Kidney capillary endothelial cell (primary cell): ENCODE measurements around the gene MEOX2.

Source experiments
- DNase-seq: peaks from one replicate; pipeline ENCODE4 v3.0.0-alpha.2; 2018; ENCODE audit warnings: low spot score

MEOX2 gene

GRCh38 chr7:15610503-15610902, 76.0 kb downstream of the MEOX2 start:
- no peak for DNase-seq

DNA sequence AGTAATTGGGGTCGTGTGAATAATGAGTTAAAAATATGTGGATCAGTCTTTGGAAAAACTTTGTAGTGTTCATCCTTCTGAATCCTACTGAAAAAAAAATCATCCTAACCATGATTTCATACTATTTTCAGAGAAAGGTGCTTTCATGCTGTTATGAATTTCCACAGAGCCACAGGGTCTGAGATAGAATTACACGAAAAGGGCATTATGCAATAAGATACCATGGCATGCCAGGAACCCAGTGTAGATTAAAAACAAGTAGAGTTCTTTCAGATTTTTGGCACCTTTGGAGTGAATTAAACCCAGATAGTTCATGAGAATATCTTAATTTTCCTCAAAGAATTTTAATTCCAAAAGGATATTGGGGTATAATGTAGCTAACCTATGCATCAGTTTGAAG, 77.2 kb downstream of the MEOX2 start:
- DNase-seq = no peak

DNA sequence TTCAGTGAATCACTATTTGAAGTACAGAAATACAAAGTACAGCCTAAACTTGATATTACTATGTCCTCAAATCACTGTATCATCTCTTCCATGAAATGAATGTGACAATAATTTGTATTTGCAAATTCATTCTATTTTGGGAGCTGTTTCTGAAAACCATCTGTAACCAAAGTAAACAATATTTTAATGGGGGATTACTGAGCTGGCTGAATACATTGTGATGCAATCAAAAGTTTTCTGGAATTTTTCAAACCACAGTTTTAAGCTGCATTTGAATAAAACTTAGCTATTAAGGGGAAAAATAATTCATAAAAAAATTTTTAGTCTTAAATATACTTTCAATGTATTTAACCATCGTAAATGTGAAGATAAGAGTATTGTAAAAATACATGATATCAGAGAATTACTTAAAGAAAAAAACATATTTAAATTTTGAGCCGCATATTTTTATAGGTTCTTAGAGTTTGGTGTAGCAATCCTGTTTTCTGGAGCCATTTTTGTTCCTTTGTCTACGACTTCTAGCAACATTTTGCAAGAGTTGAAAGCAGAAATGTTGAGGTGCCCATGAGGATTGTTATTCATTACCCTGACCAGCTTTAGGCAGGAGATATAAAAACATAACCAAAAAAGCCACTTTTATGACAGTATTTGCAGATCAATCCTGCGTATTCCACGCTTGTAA, 78.8 kb downstream of the MEOX2 start:
- DNase-seq = no peak

GRCh38 chr7:15606561-15606960, 79.9 kb downstream of the MEOX2 start:
- no peak for DNase-seq

DNA sequence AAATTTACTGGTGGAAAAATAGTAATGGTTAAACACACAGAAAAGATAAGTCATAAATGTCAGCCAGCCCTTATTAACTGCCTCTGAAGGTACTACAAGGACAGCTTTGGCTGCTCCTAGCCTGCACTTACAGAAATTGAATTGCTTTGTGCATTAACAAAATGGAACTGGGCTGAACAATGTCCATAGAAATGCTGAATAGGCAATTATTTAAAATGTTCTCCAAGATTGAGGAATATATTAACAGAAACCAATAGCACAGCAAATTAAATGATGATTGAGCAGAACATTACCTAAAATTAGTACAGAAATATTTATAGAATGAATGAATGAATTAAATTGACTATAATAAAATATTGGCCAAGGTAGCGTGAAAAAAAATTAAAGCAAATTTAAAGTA, 82.3 kb downstream of the MEOX2 start:
- DNase-seq = no peak

DNA sequence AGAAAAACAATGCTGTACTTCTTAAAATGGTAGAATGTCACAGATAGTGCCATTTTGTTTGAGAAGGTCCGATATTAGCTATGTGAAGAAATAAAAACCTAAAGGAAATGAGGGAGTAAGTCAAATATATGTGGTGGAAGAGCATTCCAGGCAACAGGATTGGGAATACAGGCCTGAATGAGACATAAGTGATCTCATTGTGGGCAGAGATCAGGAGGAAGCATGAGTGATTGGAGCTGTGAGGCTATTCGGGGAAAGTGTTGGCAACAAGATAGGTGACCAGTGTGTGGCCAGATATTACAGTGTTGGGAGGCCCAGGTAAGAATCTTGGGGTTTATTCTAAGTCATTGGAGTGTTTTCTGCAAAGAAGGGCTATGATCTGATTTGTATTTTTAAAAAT, 83.4 kb downstream of the MEOX2 start:
- peak; percentile 1 for DNase-seq

DNA sequence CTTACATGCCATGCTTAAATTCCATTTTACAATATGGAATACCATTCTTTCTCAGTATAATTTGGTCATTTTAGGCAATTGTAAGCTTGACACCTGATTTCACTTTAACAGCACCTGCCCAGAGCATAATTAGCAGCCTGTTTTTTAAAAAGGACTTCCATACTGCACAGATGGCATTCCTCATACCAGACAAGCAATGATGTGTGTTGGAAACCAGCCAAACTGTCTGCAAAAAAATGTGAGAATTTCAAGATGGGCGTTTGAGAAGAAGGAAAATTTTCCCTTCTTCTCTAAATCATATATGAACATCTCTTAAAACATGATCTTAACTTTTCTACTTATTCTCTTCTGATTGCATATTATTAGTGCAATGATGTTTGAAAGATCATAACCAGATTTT, 84.2 kb downstream of the MEOX2 start:
- no peak for DNase-seq

DNA sequence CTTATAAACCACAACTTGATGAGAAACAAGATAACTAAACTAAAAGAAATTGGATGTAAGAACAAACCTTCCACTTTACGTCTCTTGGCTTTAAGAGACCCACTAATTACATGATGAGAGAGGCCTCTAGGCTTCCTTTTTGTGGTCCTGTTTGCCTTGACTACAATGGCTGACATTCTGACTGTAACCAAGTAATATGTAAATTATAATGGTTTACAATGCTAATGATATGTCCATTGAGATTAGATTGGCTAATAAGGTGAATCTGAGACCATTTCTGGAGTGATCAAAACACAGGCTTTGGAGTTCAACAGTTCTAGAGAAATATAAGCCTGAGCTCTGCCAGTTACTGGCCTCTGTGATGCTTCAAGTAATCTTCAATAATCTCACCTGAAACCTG, 85.3 kb downstream of the MEOX2 start:
- DNase-seq = no peak

GRCh38 chr7:15600298-15600697, 86.2 kb downstream of the MEOX2 start:
- no peak for DNase-seq

GRCh38 chr7:15594461-15594860, 92.0 kb downstream of the MEOX2 start:
- DNase-seq = no peak

GRCh38 chr7:15593382-15593781, 93.1 kb downstream of the MEOX2 start:
- no peak for DNase-seq

DNA sequence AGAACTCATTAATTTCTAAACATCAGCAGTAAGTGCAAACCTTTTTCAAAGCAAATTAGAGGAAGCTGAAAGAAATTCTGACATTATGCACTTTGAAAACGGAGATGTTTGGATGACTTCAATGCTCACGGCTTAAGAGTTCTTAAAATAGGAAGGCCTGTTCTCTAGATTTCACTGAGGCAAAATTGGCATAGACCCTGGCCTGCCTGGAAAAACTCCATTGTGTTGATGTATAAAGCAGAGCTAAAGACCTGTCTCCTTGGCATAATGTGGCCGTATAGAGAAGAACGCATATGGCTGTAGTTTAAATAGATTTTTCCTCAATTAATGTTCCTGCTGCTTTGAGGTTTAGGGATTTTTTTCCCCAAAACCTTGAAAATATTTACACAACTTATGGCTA, 100.2 kb downstream of the MEOX2 start:
- DNase-seq = no peak

GRCh38 chr7:15584575-15584974, 101.9 kb downstream of the MEOX2 start:
- DNase-seq = no peak

DNA sequence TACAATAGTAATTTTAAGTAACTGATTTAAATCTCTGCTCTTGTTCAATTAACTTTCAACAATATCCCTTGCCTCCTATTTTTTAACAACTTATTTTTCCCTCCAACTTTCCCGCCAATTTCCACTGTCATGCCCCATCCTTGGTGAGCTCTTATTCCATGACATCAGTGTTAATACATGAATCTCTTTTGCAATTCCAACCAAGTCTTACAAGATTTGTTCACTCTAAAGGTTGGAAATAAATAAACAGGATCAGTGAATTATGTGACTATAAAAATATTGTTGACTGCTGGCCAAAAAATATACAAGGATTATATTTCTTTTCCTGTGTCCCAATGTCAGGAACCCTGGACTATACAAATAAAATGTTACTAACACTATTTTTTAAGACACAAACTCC, 103.7 kb downstream of the MEOX2 start:
- DNase-seq = no peak

GRCh38 chr7:15581352-15581951, 105.0 kb downstream of the MEOX2 start:
- no peak for DNase-seq

DNA sequence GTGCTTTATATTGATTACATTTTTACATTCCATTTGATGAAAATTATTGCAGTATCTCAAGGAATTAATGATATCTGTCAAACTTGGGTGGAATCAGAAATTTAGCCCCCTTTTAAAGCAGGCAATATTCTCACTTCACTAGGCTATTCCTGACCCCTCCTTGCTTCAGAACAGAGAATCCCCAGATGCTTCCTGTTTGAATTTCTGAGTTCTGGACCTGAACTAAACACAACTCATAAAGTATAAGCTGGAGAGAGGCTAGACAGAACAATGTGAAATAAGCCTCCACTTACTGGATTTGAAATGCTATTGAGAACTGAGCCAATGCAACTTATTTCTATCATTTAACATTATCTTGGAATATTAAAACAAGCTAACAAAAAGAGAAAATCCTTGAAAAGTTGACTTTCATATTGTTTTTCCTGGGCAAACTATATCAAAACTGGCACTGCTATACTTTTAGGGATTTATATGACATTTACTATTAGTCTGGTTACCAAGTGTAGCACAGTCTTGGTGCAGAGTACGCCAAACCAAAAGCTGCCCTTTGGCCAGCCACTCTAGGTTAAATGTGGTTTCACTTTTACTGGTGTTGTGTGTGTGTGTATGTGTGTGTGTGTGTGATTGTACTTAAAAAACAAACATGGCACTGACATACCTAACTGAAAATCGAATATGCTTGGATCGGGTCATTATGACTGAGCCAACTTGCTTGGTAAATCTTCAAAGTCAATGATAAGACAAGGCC, 105.7 kb downstream of the MEOX2 start:
- no peak for DNase-seq

- DNase-seq = no peak
These were observed 108.9 kb downstream of the MEOX2 start for GRCh38 chr7:15577600-15577999.

GRCh38 chr7:15571301-15571878, 115.1 kb downstream of the MEOX2 start:
- no peak for DNase-seq

DNA sequence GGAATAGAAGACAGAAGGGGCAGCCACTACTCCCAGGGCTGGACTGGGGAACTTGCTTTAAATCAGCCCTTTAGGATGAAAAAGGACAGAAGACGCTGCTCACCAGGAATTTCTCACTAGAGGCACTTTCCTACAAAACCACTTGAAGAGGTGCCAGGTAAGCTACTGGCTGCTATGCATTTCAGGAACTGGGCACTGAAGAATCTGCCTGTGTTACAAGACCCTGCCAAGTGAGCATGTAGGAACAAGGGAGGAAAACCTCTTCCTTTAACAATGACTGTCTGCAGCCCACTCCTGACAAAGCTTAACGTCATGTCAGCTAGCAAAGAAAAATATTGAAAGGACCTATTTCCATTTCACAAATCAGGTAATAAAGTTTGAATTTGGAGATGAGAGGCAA, 118.8 kb downstream of the MEOX2 start:
- no peak for DNase-seq

GRCh38 chr7:15567036-15567435, 119.4 kb downstream of the MEOX2 start:
- DNase-seq = no peak

GRCh38 chr7:15566476-15566875, 120.0 kb downstream of the MEOX2 start:
- DNase-seq = no peak

- DNase-seq = no peak
These were observed 124.6 kb downstream of the MEOX2 start, which contains the start of gene AGMO for GRCh38 chr7:15561835-15562234. AGMO (minus strand) TSS chr7:15562015.
